Activated CD8-positive, alpha-beta T cell treated with anti-CD3 and anti-CD28 coated beads for 36 hours (primary cell): ENCODE results near the gene GCNT4. TPM values are rescaled to one million over a fixed set of nuclear protein-coding genes. Genes with fewer than 3 reads are reported as not detected.
A peak's percentile ranks its signal among the peaks of the same experiment; 100 is the strongest.

ENCODE experiments used
- ATAC-seq: fragments of 200-7000 bp; cut with Tn5 transposase; one replicate; pipeline ENCODE4 v1.10.0; 2021; ENCODE audit warnings: mild to moderate bottlenecking, moderate library complexity
- CTCF ChIA-PET: fragments of 350-600 bp; sonication (Branson Sonifier 250); formaldehyde crosslinking; loops from one replicate; lab custom pipeline; 2021; ENCODE audit warnings: antibody characterized with exemption; lab: Charles Lee
- POLR2A ChIA-PET: fragments of 350-600 bp; sonication (Branson Sonifier 250); formaldehyde crosslinking; loops from one replicate; lab custom pipeline; 2021; ENCODE audit warnings: antibody characterized with exemption; lab: Charles Lee
- DNase-seq: peaks from one replicate; pipeline ENCODE4 v3.0.0-alpha.2; 2020
- H3K27ac Mint-ChIP-seq: one replicate; pipeline ENCODE4 v1.8.0; 2021; ENCODE audit warnings: mild to moderate bottlenecking, mixed read lengths
- H3K27me3 Mint-ChIP-seq: one replicate; pipeline ENCODE4 v1.8.0; 2021; ENCODE audit warnings: mixed read lengths
- H3K36me3 Mint-ChIP-seq: one replicate; pipeline ENCODE4 v1.8.0; 2021; ENCODE audit warnings: low read depth, mixed read lengths
- H3K4me1 Mint-ChIP-seq: one replicate; pipeline ENCODE4 v1.8.0; 2021; ENCODE audit warnings: low read depth, mixed read lengths
- H3K4me3 Mint-ChIP-seq: one replicate; pipeline ENCODE4 v1.8.0; 2021; ENCODE audit warnings: mild to moderate bottlenecking, moderate library complexity, mixed read lengths
- H3K9me3 Mint-ChIP-seq: one replicate; pipeline ENCODE4 v1.8.0; 2021; ENCODE audit warnings: mixed read lengths
- intact Hi-C: fragments of 100-400 bp; cut with micrococcal nuclease; formaldehyde crosslinking; loops from one replicate; pipeline ENCODE4 v1.10.0; 2022
- total RNA-seq, 2 experiments: library from RNA; stranded (reverse); gene quantifications; one replicate each; pipeline ENCODE4 v1.2.3, GENCODE V29; 2021
- TF ChIP-seq, protein P1 (sequence below): fragments of 200-600 bp; IDR thresholded peaks from one replicate; pipeline ENCODE4 v1.8.0; 2022; ENCODE audit warnings: antibody characterized with exemption, mild to moderate bottlenecking

Gene GCNT4
- total RNA-seq, 2 experiments from 2014 or later: 2.1 to 2.4 TPM

DNA sequence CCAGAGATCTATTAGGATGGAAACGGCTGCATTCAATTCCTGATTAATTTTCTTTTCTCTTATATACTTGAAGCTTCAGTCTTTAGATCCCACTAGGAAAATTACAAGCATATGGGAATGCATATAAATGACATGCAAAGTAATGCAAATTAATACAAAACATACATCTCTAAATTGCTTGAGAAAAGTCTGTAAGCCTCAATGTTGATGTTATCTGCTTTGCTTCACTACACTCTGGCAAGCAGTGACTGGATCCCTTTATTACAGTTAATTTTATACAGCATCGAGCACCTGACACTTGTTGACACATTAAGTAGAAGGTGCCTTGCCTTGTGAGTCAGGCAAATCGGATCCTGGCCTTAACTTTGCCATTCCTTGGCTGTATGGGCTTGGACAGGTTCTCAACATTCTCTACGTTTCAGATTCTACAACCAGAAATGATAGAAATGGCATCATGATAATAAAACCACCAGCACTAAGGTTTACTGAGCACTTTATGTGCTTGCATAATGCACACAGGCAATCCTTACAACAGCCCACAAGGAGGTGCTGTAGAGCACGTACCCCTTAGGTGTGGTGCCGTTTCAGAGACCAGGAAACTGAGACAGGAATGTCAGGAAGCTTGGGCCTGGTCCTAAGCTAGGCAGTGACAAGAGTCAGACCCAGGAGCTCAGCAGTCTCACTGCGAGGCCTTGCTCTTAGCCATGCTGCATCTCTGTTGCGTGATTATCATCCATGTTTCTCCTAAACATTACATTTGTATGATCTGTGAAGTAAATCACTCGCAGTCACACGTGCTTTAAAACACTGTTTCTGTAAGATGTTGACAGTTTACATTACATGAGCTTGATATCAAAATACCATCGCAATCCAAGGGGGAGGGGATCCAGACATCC, 2.7 kb downstream of the GCNT4 start:
- peak overlapping the region; percentile 82 for H3K4me3 Mint-ChIP-seq
- ChIA-PET POLR2A (interaction anchor here (0.6 to 2.7 kb wide), 6 partner anchors 11 to 288 kb away, joined by 3 to 13 read pairs (median 4); partner anchors contain the start of genes ANKRD31 and HMGCR), CTCF (interaction anchor here (0.6 to 5.2 kb wide), 59 partner anchors 9 to 1477 kb away, joined by 3 to 47 read pairs (median 4); partner anchors contain the start of genes ANKRD31 and HMGCR)
- H3K36me3 Mint-ChIP-seq: peaks cover 7% of the 10 kb centered on the region
- no peaks in the 10 kb centered on the region for H3K9me3 Mint-ChIP-seq
- peak; percentile 76 for DNase-seq
- peaks cover 70% of the 10 kb centered on the region for H3K4me1 Mint-ChIP-seq
- no peaks in the 10 kb centered on the region for H3K27me3 Mint-ChIP-seq
- TF ChIP-seq, protein P1, sequence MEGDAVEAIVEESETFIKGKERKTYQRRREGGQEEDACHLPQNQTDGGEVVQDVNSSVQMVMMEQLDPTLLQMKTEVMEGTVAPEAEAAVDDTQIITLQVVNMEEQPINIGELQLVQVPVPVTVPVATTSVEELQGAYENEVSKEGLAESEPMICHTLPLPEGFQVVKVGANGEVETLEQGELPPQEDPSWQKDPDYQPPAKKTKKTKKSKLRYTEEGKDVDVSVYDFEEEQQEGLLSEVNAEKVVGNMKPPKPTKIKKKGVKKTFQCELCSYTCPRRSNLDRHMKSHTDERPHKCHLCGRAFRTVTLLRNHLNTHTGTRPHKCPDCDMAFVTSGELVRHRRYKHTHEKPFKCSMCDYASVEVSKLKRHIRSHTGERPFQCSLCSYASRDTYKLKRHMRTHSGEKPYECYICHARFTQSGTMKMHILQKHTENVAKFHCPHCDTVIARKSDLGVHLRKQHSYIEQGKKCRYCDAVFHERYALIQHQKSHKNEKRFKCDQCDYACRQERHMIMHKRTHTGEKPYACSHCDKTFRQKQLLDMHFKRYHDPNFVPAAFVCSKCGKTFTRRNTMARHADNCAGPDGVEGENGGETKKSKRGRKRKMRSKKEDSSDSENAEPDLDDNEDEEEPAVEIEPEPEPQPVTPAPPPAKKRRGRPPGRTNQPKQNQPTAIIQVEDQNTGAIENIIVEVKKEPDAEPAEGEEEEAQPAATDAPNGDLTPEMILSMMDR: peak; percentile 59
- ATAC-seq: peak; percentile 24
- intact Hi-C loops: loop anchor here (5.0 to 10.0 kb wide), 3 partner anchors 112 to 285 kb away; partner anchors contain the start of genes ANKRD31 and HMGCR
- H3K27ac Mint-ChIP-seq: peak overlapping the region; percentile 91

DNA sequence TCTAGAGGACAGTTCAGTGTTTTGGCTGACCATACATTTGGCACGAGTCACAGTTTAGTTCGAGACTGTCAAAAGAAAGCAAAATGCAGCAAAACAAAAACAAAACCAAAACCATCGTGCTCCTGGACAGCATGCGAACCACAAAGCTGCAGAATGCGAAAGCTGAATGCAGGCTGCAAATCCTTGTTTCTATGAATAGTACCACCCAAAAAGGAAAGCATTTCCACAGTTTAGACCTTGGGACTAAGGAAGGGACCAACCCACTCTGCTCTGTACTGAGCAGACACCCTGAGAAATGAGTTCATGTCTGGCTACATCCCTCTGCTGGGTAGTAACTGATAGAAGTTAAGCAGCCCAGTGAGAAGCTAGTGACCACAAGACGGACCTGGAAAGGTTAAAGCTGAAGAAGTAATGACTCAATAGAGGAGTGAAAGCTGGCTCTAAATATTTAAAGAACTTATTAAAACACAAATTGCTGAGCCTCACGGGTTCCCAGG, 3.9 kb downstream of the GCNT4 start:
- TF ChIP-seq, protein P1: no peak
- intact Hi-C loops: loop anchor here (5.0 kb wide), 1 partner anchor 111 kb away; no protein-coding TSS in a partner anchor
- Mint-ChIP-seq H3K4me3 (peak overlapping the region; percentile 55), H3K9me3 (no peaks in the 10 kb centered on the region), H3K36me3 (peaks cover 19% of the 10 kb centered on the region), H3K27me3 (no peaks in the 10 kb centered on the region), H3K27ac (peak overlapping the region; percentile 23), H3K4me1 (peaks cover 71% of the 10 kb centered on the region)
- CTCF ChIA-PET: interaction anchor here (0.9 to 5.2 kb wide), 20 partner anchors 8 to 361 kb away, joined by 3 to 47 read pairs (median 4); partner anchors contain the start of gene ANKRD31
- POLR2A ChIA-PET: interaction anchor here (0.6 to 2.7 kb wide), 5 partner anchors 9 to 418 kb away, joined by 3 to 13 read pairs (median 6); partner anchors contain the start of genes ANKRD31 and HMGCR
- ATAC-seq (peak; percentile 8), DNase-seq (peak; percentile 32)

DNA sequence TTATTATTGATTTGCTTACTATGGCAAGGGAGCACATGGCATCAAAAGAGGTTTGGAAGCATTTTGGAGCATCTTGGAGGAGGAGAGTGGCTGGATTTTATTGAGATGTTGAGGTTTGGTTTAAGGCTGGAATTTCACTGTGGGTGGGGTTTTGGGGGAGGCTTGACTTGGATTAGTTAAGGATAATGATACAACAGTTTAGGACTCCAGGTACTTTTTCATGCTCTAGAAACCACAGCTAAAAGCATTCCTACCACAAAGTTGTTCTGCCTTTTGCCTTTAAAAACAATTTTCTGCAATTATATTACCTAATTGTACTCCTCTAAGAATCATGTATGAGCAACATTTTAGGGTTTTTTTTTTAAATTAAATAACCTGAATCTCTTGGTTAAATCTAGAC, 5.0 kb downstream of the GCNT4 start:
- H3K36me3 Mint-ChIP-seq: peaks cover 29% of the 10 kb centered on the region
- ATAC-seq (no peak), DNase-seq (no peak)
- no peak overlapping the region for H3K4me3 Mint-ChIP-seq
- TF ChIP-seq, protein P1: no peak
- peaks cover 71% of the 10 kb centered on the region for H3K4me1 Mint-ChIP-seq
- intact Hi-C loops: loop anchor here (5.0 kb wide), 1 partner anchor 110 kb away; no protein-coding TSS in a partner anchor
- H3K9me3 Mint-ChIP-seq: no peaks in the 10 kb centered on the region
- H3K27me3 Mint-ChIP-seq: no peaks in the 10 kb centered on the region
- POLR2A ChIA-PET: interaction anchor here (2.0 to 2.7 kb wide), 2 partner anchors 13 to 189 kb away, joined by 9 to 13 read pairs; partner anchors contain the start of gene ANKRD31
- CTCF ChIA-PET: interaction anchor here (1.6 to 5.2 kb wide), 3 partner anchors 10 to 190 kb away, joined by 7 to 47 read pairs (median 38); partner anchors contain the start of gene ANKRD31
- H3K27ac Mint-ChIP-seq: no peak overlapping the region

DNA sequence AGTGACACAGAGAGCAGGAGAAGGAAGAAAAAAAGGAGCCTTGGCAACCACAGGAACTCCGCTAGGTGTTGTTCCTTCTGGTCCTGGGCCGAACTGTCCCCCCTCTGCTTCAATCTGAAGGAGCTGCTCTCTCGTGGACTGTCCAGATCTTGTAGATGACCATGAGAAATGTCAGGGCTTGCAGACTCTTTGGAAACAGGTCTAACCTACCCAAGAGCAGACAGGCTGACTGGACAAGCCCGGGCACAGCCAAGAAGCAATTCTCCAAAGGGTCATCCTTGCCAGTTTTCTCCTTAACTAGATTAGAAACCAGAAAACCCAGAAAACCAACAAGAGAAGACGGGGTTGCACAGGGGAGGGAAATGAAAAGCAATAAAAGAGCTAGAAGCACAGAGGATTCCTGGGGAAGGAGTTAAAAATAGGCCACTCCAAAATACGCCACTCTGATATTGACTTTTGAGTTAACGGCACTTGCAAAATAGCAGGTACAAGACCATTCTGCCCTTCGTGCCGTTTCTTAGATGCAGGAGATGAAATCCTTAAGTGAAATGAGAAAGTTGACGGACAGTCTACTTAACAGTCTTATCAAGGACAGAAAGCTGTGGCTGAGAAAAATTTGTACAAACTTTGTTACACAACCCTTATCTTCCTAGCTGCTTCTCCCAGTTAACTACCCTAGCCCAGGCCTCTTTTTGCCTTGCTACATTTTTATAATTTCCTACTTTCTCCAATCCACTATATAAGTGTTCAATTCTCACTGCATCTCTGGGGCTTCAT, 5.8 kb downstream of the GCNT4 start:
- POLR2A ChIA-PET: interaction anchor here (0.9 to 2.7 kb wide), 3 partner anchors 12 to 190 kb away, joined by 3 to 13 read pairs (median 9); partner anchors contain the start of gene ANKRD31
- H3K27ac Mint-ChIP-seq: no peak overlapping the region
- intact Hi-C loops: loop anchor here (5.0 kb wide), 1 partner anchor 109 kb away; no protein-coding TSS in a partner anchor
- no peak overlapping the region for H3K4me3 Mint-ChIP-seq
- no peak for DNase-seq
- no peaks in the 10 kb centered on the region for H3K9me3 Mint-ChIP-seq
- TF ChIP-seq, protein P1: no peak
- H3K36me3 Mint-ChIP-seq: peaks cover 33% of the 10 kb centered on the region
- ATAC-seq: no peak
- no peaks in the 10 kb centered on the region for H3K27me3 Mint-ChIP-seq
- peaks cover 68% of the 10 kb centered on the region for H3K4me1 Mint-ChIP-seq
- CTCF ChIA-PET: interaction anchor here (1.3 to 4.6 kb wide), 5 partner anchors 9 to 219 kb away, joined by 3 to 47 read pairs (median 4); partner anchors contain the start of gene ANKRD31
